Activated B cell treated with CpG ODN at 0.5 μM for 24 hours (primary cell): ENCODE measurements around the gene GALK2. TPM values are rescaled to one million over a fixed set of nuclear protein-coding genes. Genes with fewer than 3 reads are reported as not detected.

Experiments
- ATAC-seq: fragments of 200-7000 bp; cut with Tn5 transposase; one replicate; pipeline ENCODE4 v1.10.0; 2021; ENCODE audit warnings: low read depth, mild to moderate bottlenecking, moderate library complexity
- CTCF ChIA-PET: fragments of 350-600 bp; sonication (Branson Sonifier 250); formaldehyde crosslinking; loops from one replicate; lab custom pipeline; 2021; ENCODE audit warnings: antibody characterized with exemption; lab: Charles Lee
- POLR2A ChIA-PET: fragments of 350-600 bp; sonication (Branson Sonifier 250); formaldehyde crosslinking; loops from one replicate; lab custom pipeline; 2021; ENCODE audit warnings: antibody characterized with exemption; lab: Charles Lee
- DNase-seq: peaks from one replicate; pipeline ENCODE4 v3.0.0; 2022
- H3K27ac Mint-ChIP-seq: one replicate; pipeline ENCODE4 v1.8.0; 2020; ENCODE audit warnings: mixed read lengths
- H3K27me3 Mint-ChIP-seq: one replicate; pipeline ENCODE4 v1.8.0; 2021; ENCODE audit warnings: mixed read lengths
- H3K36me3 Mint-ChIP-seq: one replicate; pipeline ENCODE4 v1.8.0; 2021; ENCODE audit warnings: low read depth, mixed read lengths
- H3K4me1 Mint-ChIP-seq: one replicate; pipeline ENCODE4 v1.8.0; 2021; ENCODE audit warnings: mixed read lengths
- H3K4me3 Mint-ChIP-seq: one replicate; pipeline ENCODE4 v1.8.0; 2020; ENCODE audit warnings: mild to moderate bottlenecking, mixed read lengths
- H3K9me3 Mint-ChIP-seq: one replicate; pipeline ENCODE4 v1.8.0; 2020; ENCODE audit warnings: mixed read lengths
- intact Hi-C: fragments of 100-400 bp; cut with micrococcal nuclease; formaldehyde crosslinking; loops from one replicate; pipeline ENCODE4 v1.15.1; 2024
- total RNA-seq: library from RNA; stranded (reverse); gene quantifications from 2 replicates; pipeline ENCODE4 v1.2.3, GENCODE V29; 2022
- TF ChIP-seq, protein P1 (sequence below): fragments of 200-600 bp; IDR thresholded peaks from one replicate; pipeline ENCODE4 v1.8.0; 2022; ENCODE audit warnings: antibody characterized with exemption, mild to moderate bottlenecking

The GALK2 gene
- total RNA-seq, 1 donor from 2014 or later: 16.6 TPM

DNA sequence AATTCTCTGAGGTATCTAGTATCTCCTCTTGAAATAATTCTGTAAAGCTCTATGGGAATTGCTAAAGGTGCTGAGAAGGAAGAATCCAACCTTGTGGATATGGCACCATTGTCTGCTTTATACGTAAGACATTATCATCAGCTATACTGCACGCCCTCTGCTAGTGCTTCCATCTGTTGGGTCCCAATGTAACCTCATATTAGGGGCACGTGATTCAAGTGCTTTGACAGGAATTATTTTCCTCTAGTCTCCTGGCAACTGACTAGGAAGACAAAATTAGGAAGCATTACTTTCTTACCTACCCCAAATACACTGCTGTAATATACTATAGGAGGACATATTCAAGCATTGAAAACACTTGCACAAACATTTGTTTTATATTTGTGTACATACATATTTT, 38.6 kb upstream of the GALK2 start:
- H3K4me1 Mint-ChIP-seq: no peaks in the 10 kb centered on the region
- intact Hi-C loops: no loop called here
- no peak overlapping the region for H3K4me3 Mint-ChIP-seq
- POLR2A ChIA-PET: no interaction called here
- H3K27me3 Mint-ChIP-seq: no peaks in the 10 kb centered on the region
- no peak overlapping the region for H3K27ac Mint-ChIP-seq
- DNase-seq (no peak), ATAC-seq (no peak)
- TF ChIP-seq, protein P1, sequence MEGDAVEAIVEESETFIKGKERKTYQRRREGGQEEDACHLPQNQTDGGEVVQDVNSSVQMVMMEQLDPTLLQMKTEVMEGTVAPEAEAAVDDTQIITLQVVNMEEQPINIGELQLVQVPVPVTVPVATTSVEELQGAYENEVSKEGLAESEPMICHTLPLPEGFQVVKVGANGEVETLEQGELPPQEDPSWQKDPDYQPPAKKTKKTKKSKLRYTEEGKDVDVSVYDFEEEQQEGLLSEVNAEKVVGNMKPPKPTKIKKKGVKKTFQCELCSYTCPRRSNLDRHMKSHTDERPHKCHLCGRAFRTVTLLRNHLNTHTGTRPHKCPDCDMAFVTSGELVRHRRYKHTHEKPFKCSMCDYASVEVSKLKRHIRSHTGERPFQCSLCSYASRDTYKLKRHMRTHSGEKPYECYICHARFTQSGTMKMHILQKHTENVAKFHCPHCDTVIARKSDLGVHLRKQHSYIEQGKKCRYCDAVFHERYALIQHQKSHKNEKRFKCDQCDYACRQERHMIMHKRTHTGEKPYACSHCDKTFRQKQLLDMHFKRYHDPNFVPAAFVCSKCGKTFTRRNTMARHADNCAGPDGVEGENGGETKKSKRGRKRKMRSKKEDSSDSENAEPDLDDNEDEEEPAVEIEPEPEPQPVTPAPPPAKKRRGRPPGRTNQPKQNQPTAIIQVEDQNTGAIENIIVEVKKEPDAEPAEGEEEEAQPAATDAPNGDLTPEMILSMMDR: no peak
- H3K36me3 Mint-ChIP-seq: peaks cover 76% of the 10 kb centered on the region
- CTCF ChIA-PET: no interaction called here
- H3K9me3 Mint-ChIP-seq: no peaks in the 10 kb centered on the region

- H3K27ac Mint-ChIP-seq: no peak overlapping the region
- ChIA-PET CTCF (no interaction called here), POLR2A (no interaction called here)
- peaks cover 79% of the 10 kb centered on the region for H3K36me3 Mint-ChIP-seq
- no peak for DNase-seq
- H3K9me3 Mint-ChIP-seq: no peaks in the 10 kb centered on the region
- intact Hi-C loops: loop anchor here (2.0 kb wide), 1 partner anchor 20 kb away; the partner anchor contains the start of gene COPS2
- no peaks in the 10 kb centered on the region for H3K27me3 Mint-ChIP-seq
- no peaks in the 10 kb centered on the region for H3K4me1 Mint-ChIP-seq
- ATAC-seq: no peak
- no peak overlapping the region for H3K4me3 Mint-ChIP-seq
- TF ChIP-seq, protein P1: no peak
Measured at GRCh38 chr15:49134683-49135341, 35.2 kb upstream of the GALK2 start.

DNA sequence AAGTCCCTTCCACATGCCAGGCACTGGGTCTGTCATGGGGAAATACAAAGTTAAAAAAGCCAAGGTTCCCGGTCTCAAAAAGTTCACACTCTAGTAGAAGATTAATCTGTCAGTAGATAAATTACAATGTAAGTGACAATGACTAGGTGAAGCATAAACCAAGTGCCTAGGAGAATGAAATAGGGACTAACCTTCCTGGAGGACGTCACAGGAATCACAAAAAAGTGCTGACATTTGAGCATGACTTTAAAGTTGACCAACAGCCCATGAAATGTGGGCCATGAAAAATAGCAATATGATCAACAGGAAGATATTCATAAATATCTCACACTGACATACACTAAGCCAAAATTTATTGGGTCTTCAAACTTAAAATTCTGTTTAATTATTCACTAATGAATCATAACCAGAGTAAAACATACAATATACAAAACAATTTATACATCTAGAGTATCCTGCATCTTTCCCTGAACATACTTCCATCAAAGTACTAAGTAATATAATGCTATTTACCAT, 34.6 kb upstream of the GALK2 start:
- no peaks in the 10 kb centered on the region for H3K4me1 Mint-ChIP-seq
- H3K9me3 Mint-ChIP-seq: no peaks in the 10 kb centered on the region
- H3K27me3 Mint-ChIP-seq: no peaks in the 10 kb centered on the region
- peaks cover 80% of the 10 kb centered on the region for H3K36me3 Mint-ChIP-seq
- intact Hi-C loops: loop anchor here (2.0 kb wide), 1 partner anchor 19 kb away; the partner anchor contains the start of gene COPS2
- POLR2A ChIA-PET: no interaction called here
- no peak overlapping the region for H3K27ac Mint-ChIP-seq
- no peak overlapping the region for H3K4me3 Mint-ChIP-seq
- DNase-seq (no peak), ATAC-seq (no peak)
- CTCF ChIA-PET: no interaction called here
- TF ChIP-seq, protein P1: no peak

DNA sequence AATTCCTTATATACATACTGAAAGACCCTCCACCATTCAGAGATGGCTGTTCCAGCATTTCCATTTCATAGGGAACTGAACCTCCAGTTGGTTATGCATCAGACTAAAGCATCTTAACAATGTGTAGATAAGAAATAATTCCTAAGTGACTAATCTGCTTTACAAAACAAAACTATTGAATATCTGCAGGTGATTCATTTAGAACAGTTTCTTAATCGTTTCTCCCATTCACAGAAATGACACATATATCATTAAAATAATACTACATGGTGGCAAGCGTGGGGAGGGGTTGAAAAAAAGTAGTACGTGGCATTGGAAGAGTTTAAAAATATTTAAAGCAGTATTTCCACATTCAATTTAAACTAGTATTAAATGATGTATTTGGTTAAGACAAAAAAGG, 34.1 kb upstream of the GALK2 start:
- ATAC-seq (no peak), DNase-seq (no peak)
- Mint-ChIP-seq H3K27me3 (no peaks in the 10 kb centered on the region), H3K36me3 (peaks cover 81% of the 10 kb centered on the region), H3K9me3 (no peaks in the 10 kb centered on the region), H3K4me3 (no peak overlapping the region), H3K27ac (no peak overlapping the region), H3K4me1 (no peaks in the 10 kb centered on the region)
- POLR2A ChIA-PET: no interaction called here
- TF ChIP-seq, protein P1: no peak
- intact Hi-C loops: loop anchor here (2.0 kb wide), 1 partner anchor 19 kb away; the partner anchor contains the start of gene COPS2
- CTCF ChIA-PET: no interaction called here

- no peaks in the 10 kb centered on the region for H3K4me1 Mint-ChIP-seq
- ATAC-seq (no peak), DNase-seq (no peak)
- H3K36me3 Mint-ChIP-seq: peaks cover 85% of the 10 kb centered on the region
- ChIA-PET CTCF (interaction anchor here (1.2 kb wide), 1 partner anchor 276 kb away, joined by 4 read pairs; no protein-coding TSS in a partner anchor), POLR2A (interaction anchor here (1.4 kb wide), 1 partner anchor 18 kb away, joined by 3 read pairs; the partner anchor contains the start of gene COPS2)
- H3K9me3 Mint-ChIP-seq: no peaks in the 10 kb centered on the region
- TF ChIP-seq, protein P1: no peak
- intact Hi-C loops: no loop called here
- H3K27ac Mint-ChIP-seq: no peak overlapping the region
- H3K27me3 Mint-ChIP-seq: no peaks in the 10 kb centered on the region
- H3K4me3 Mint-ChIP-seq: no peak overlapping the region
Measured at GRCh38 chr15:49137861-49138260, 32.2 kb upstream of the GALK2 start.
